Ascending aorta (tissue), 2 donors: ENCODE results near the gene PRDM7. TPM values are rescaled to one million over a fixed set of nuclear protein-coding genes. Genes with fewer than 3 reads are reported as not detected.

Source experiments
- DNase-seq, 2 donors: peaks; one replicate each; pipeline ENCODE4 v3.0.0-alpha.2; 2019; ENCODE audit warnings: low spot score in 2 of 2
- H3K27ac ChIP-seq, 2 donors: fragments of 200-600 bp; sonication (generic); one replicate each; pipeline ENCODE4 v1.5.1; 2016 to 2017; ENCODE audit warnings: mild to moderate bottlenecking in 1 of 2
- H3K27me3 ChIP-seq: fragments of 200-600 bp; sonication (generic); one replicate; pipeline ENCODE4 v1.5.1; 2017
- H3K36me3 ChIP-seq, 2 donors: fragments of 200-600 bp; sonication (generic); one replicate each; pipeline ENCODE4 v1.5.1; 2016
- H3K4me1 ChIP-seq, 2 donors: fragments of 200-600 bp; sonication (generic); one replicate each; pipeline ENCODE4 v1.5.1; 2016 to 2017; ENCODE audit warnings: mild to moderate bottlenecking in 1 of 2
- H3K4me3 ChIP-seq, 2 donors: fragments of 200-600 bp; sonication (generic); one replicate each; pipeline ENCODE4 v1.5.1; 2016 to 2017; ENCODE audit warnings: mild to moderate bottlenecking in 1 of 2
- H3K9me3 ChIP-seq, 2 donors: fragments of 200-600 bp; sonication (generic); one replicate each; pipeline ENCODE4 v1.5.1; 2016
- intact Hi-C: fragments of 100-400 bp; cut with DNase I; formaldehyde crosslinking; loops from one replicate; pipeline ENCODE4 v1.15.1; 2023
- total RNA-seq: library from RNA; depleted of rRNA; stranded (reverse); fragments of >200 nt; gene quantifications from one replicate; pipeline ENCODE4 v1.1.0, GENCODE V29; 2016
- TF ChIP-seq, protein P1 (sequence below), 3 experiments: fragments of 200-600 bp in 2 of 3; fragments of 450-650 bp in 1 of 3; sonication (generic) in 2 of 3; IDR thresholded peaks; one replicate each; pipeline ENCODE4 v1.5.1; 2016 to 2019; ENCODE audit warnings: antibody characterized with exemption in 3 of 3, mild to moderate bottlenecking in 1 of 3, moderate library complexity in 1 of 3

The PRDM7 gene
- total RNA-seq, 1 donor from 2014 or later: not detected

DNA sequence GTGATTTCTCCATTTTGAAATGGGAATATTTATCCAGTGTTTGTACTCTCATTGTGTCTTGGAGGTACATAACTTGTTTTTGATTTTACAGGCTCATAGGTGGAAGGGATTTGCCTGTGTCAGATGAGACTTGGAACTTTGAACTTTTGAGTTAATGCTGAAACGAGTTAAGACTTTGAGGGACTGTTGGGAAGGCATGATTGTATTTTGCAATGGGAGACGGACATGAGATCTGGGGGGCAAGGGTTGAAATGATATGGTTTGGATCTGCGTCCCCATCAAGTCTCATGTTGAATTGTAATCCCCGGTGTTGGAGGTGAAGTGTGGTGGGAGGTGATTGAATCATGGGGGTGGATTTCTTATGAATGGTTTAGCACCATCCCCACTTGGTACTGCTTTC, 21.8 kb downstream of the PRDM7 start:
- TF ChIP-seq, protein P1, sequence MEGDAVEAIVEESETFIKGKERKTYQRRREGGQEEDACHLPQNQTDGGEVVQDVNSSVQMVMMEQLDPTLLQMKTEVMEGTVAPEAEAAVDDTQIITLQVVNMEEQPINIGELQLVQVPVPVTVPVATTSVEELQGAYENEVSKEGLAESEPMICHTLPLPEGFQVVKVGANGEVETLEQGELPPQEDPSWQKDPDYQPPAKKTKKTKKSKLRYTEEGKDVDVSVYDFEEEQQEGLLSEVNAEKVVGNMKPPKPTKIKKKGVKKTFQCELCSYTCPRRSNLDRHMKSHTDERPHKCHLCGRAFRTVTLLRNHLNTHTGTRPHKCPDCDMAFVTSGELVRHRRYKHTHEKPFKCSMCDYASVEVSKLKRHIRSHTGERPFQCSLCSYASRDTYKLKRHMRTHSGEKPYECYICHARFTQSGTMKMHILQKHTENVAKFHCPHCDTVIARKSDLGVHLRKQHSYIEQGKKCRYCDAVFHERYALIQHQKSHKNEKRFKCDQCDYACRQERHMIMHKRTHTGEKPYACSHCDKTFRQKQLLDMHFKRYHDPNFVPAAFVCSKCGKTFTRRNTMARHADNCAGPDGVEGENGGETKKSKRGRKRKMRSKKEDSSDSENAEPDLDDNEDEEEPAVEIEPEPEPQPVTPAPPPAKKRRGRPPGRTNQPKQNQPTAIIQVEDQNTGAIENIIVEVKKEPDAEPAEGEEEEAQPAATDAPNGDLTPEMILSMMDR (IDR thresholded peaks at IDR 0.05): no peak
- Histone ChIP-seq H3K4me1 (no peaks in the 10 kb centered on the region), H3K4me3 (no peak overlapping the region), H3K9me3 (peaks cover 0 to 13% of the 10 kb centered on the region in 2 donors), H3K36me3 (no peaks in the 10 kb centered on the region), H3K27me3 (no peaks in the 10 kb centered on the region), H3K27ac (no peak overlapping the region)
- intact Hi-C loops: no loop called here
- DNase-seq: peak in 1 of 2 donors; percentile 9

- Histone ChIP-seq H3K36me3 (no peaks in the 10 kb centered on the region), H3K27ac (no peak overlapping the region), H3K4me1 (no peaks in the 10 kb centered on the region), H3K4me3 (no peak overlapping the region), H3K27me3 (no peaks in the 10 kb centered on the region), H3K9me3 (peaks cover 0 to 13% of the 10 kb centered on the region in 2 donors)
- intact Hi-C loops: no loop called here
- TF ChIP-seq, protein P1 (IDR thresholded peaks at IDR 0.05): no peak
- DNase-seq: peak in 1 of 2 donors; percentile 18
These were observed 22.6 kb downstream of the PRDM7 start for GRCh38 chr16:90054554-90054953.

DNA sequence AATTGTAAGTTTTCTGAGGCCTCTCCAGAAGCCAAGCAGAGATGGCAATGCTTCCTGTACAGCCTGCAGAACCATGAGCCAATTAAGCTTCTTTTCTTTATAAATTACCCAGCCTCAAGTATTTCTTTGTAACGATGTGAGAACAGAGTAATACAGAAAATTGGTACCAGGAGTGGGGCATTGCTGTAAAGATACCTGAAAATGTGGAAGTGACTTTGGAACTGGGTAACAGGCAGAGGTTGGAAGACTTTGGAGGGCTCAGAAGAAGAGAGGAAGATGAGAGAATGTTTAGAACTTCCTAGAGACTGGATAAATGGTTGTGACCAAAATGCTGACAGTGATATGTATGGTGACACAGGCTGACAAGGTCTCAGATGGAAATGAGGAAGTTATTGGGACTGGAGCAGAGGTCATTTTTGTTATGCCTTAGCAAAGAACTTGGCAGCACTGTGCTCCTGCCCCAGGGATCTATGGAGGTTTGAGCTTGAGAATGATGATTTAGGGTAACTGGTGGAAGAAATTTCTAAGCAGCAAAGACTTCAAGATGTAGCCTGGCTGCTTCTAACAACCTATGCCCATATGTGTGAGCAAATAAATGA, 23.1 kb downstream of the PRDM7 start:
- Histone ChIP-seq H3K36me3 (no peaks in the 10 kb centered on the region), H3K27me3 (no peaks in the 10 kb centered on the region), H3K4me3 (no peak overlapping the region), H3K4me1 (no peaks in the 10 kb centered on the region), H3K27ac (no peak overlapping the region), H3K9me3 (peaks cover 0 to 13% of the 10 kb centered on the region in 2 donors)
- DNase-seq: peak in 1 of 2 donors; percentile 22
- intact Hi-C loops: no loop called here
- TF ChIP-seq, protein P1 (IDR thresholded peaks at IDR 0.05): no peak

GRCh38 chr16:90050969-90051368, 26.2 kb downstream of the PRDM7 start:
- Histone ChIP-seq H3K27ac (no peak overlapping the region), H3K36me3 (no peaks in the 10 kb centered on the region), H3K4me1 (peaks cover 4 to 15% of the 10 kb centered on the region in 2 donors), H3K27me3 (no peaks in the 10 kb centered on the region), H3K9me3 (peaks cover 0 to 13% of the 10 kb centered on the region in 2 donors), H3K4me3 (no peak overlapping the region)
- DNase-seq: peak in 1 of 2 donors; percentile 48
- intact Hi-C loops: no loop called here
- TF ChIP-seq, protein P1 (IDR thresholded peaks at IDR 0.05): no peak

GRCh38 chr16:90048737-90049330, 28.3 kb downstream of the PRDM7 start:
- Histone ChIP-seq H3K27me3 (no peaks in the 10 kb centered on the region), H3K4me1 (peaks cover 4 to 15% of the 10 kb centered on the region in 2 donors), H3K4me3 (no peak overlapping the region), H3K36me3 (no peaks in the 10 kb centered on the region), H3K9me3 (peaks cover 0 to 3% of the 10 kb centered on the region in 2 donors), H3K27ac (no peak overlapping the region)
- TF ChIP-seq, protein P1 (IDR thresholded peaks at IDR 0.05): no peak
- peak in 1 of 2 donors; percentile 57 for DNase-seq
- intact Hi-C loops: no loop called here
